ENCODE data around the gene CNTNAP2.

The CNTNAP2 gene

GRCh38 chr7:147251751-147252325 lies 1135.2 kb downstream of the CNTNAP2 start:
- Histone ChIP-seq H3K56ac (ENCODE audit: low read length) (no peak overlapping the region), H3K79me1 (ENCODE audit: low read length) (no peaks in the 10 kb centered on the region), H2BK120ac (ENCODE audit: low read depth, low read length) (no peak overlapping the region), H3K4ac (ENCODE audit: low read depth, low read length) (no peak overlapping the region), H2BK5ac (ENCODE audit: low read length) (no peak overlapping the region), H3K36me3 (ENCODE audit: control insufficient read depth, insufficient read depth, low read length) (no peaks in the 10 kb centered on the region), H4K8ac (ENCODE audit: low read depth, low read length) (no peak overlapping the region), H3K27me3 (ENCODE audit: insufficient read depth, low read length, poor library complexity) (no peaks in the 10 kb centered on the region), H3K18ac (ENCODE audit: low read length) (no peak overlapping the region), H4K5ac (ENCODE audit: low read length) (no peak overlapping the region), H3K27ac (ENCODE audit: low read depth, low read length) (no peak overlapping the region), H3K4me2 (ENCODE audit: low read length) (no peak overlapping the region), H2AK5ac (ENCODE audit: low read length) (no peak overlapping the region), H3K23ac (ENCODE audit: low read length) (no peak overlapping the region), H2BK15ac (replicated peaks; ENCODE audit: low read depth) (no peak overlapping the region), H3K79me2 (ENCODE audit: control insufficient read depth, insufficient read depth, low read length) (no peaks in the 10 kb centered on the region), H3K4me3 (ENCODE audit: low read length) (no peak overlapping the region), H3K9ac (ENCODE audit: low read length) (no peak overlapping the region), H3K4me1 (ENCODE audit: control insufficient read depth, low read depth, low read length) (no peaks in the 10 kb centered on the region)
- DNase-seq = no peak
- no CpG with 5 or more reads among the region's 1 CpG for WGBS (ENCODE audit: extremely low coverage, insufficient coverage, low lambda C conversion rate)

- H3K4ac ChIP-seq (ENCODE audit: low read depth, low read length) = no peak overlapping the region
- no peaks in the 10 kb centered on the region for H3K36me3 ChIP-seq (ENCODE audit: control insufficient read depth, insufficient read depth, low read length)
- H2BK120ac ChIP-seq (ENCODE audit: low read depth, low read length) = no peak overlapping the region
- H3K4me1 ChIP-seq (ENCODE audit: control insufficient read depth, low read depth, low read length) = no peaks in the 10 kb centered on the region
- no peaks in the 10 kb centered on the region for H3K79me1 ChIP-seq (ENCODE audit: low read length)
- no CpG with 5 or more reads among the region's 1 CpG for WGBS (ENCODE audit: extremely low coverage, insufficient coverage, low lambda C conversion rate)
- H3K27me3 ChIP-seq (ENCODE audit: insufficient read depth, low read length, poor library complexity) = no peaks in the 10 kb centered on the region
- H3K79me2 ChIP-seq (ENCODE audit: control insufficient read depth, insufficient read depth, low read length) = no peaks in the 10 kb centered on the region
- no peak overlapping the region for H4K5ac ChIP-seq (ENCODE audit: low read length)
- H2BK15ac ChIP-seq (replicated peaks; ENCODE audit: low read depth) = no peak overlapping the region
- no peak overlapping the region for H3K4me2 ChIP-seq (ENCODE audit: low read length)
- H3K4me3 ChIP-seq (ENCODE audit: low read length) = no peak overlapping the region
- no peak overlapping the region for H3K27ac ChIP-seq (ENCODE audit: low read depth, low read length)
- no peak overlapping the region for H3K23ac ChIP-seq (ENCODE audit: low read length)
- no peak overlapping the region for H4K8ac ChIP-seq (ENCODE audit: low read depth, low read length)
- no peak overlapping the region for H2AK5ac ChIP-seq (ENCODE audit: low read length)
- H2BK5ac ChIP-seq (ENCODE audit: low read length) = no peak overlapping the region
- H3K18ac ChIP-seq (ENCODE audit: low read length) = no peak overlapping the region
- no peak overlapping the region for H3K9ac ChIP-seq (ENCODE audit: low read length)
- DNase-seq = no peak
- no peak overlapping the region for H3K56ac ChIP-seq (ENCODE audit: low read length)
Measured at GRCh38 chr7:147261693-147262092, 1145.1 kb downstream of the CNTNAP2 start.

GRCh38 chr7:147265528-147265927 lies 1148.9 kb downstream of the CNTNAP2 start:
- H4K5ac ChIP-seq (ENCODE audit: low read length) = no peak overlapping the region
- no peaks in the 10 kb centered on the region for H3K27me3 ChIP-seq (ENCODE audit: insufficient read depth, low read length, poor library complexity)
- H3K36me3 ChIP-seq (ENCODE audit: control insufficient read depth, insufficient read depth, low read length) = no peaks in the 10 kb centered on the region
- H2AK5ac ChIP-seq (ENCODE audit: low read length) = no peak overlapping the region
- DNase-seq = no peak
- no peak overlapping the region for H4K8ac ChIP-seq (ENCODE audit: low read depth, low read length)
- H3K4me3 ChIP-seq (ENCODE audit: low read length) = no peak overlapping the region
- no peak overlapping the region for H3K4me2 ChIP-seq (ENCODE audit: low read length)
- H3K79me1 ChIP-seq (ENCODE audit: low read length) = no peaks in the 10 kb centered on the region
- no peak overlapping the region for H2BK120ac ChIP-seq (ENCODE audit: low read depth, low read length)
- no peak overlapping the region for H3K4ac ChIP-seq (ENCODE audit: low read depth, low read length)
- WGBS (ENCODE audit: extremely low coverage, insufficient coverage, low lambda C conversion rate) = no CpG with 5 or more reads among the region's 8 CpGs
- H2BK5ac ChIP-seq (ENCODE audit: low read length) = no peak overlapping the region
- H3K9ac ChIP-seq (ENCODE audit: low read length) = no peak overlapping the region
- H3K27ac ChIP-seq (ENCODE audit: low read depth, low read length) = no peak overlapping the region
- no peaks in the 10 kb centered on the region for H3K4me1 ChIP-seq (ENCODE audit: control insufficient read depth, low read depth, low read length)
- no peaks in the 10 kb centered on the region for H3K79me2 ChIP-seq (ENCODE audit: control insufficient read depth, insufficient read depth, low read length)
- no peak overlapping the region for H3K18ac ChIP-seq (ENCODE audit: low read length)
- H2BK15ac ChIP-seq (replicated peaks; ENCODE audit: low read depth) = no peak overlapping the region
- no peak overlapping the region for H3K56ac ChIP-seq (ENCODE audit: low read length)
- no peak overlapping the region for H3K23ac ChIP-seq (ENCODE audit: low read length)

- Histone ChIP-seq H3K27me3 (ENCODE audit: insufficient read depth, low read length, poor library complexity) (no peaks in the 10 kb centered on the region), H2BK15ac (replicated peaks; ENCODE audit: low read depth) (no peak overlapping the region), H3K36me3 (ENCODE audit: control insufficient read depth, insufficient read depth, low read length) (no peaks in the 10 kb centered on the region), H2AK5ac (ENCODE audit: low read length) (no peak overlapping the region), H3K4ac (ENCODE audit: low read depth, low read length) (no peak overlapping the region), H3K79me2 (ENCODE audit: control insufficient read depth, insufficient read depth, low read length) (no peaks in the 10 kb centered on the region), H3K9ac (ENCODE audit: low read length) (no peak overlapping the region), H4K8ac (ENCODE audit: low read depth, low read length) (no peak overlapping the region), H3K4me1 (ENCODE audit: control insufficient read depth, low read depth, low read length) (no peaks in the 10 kb centered on the region), H3K23ac (ENCODE audit: low read length) (no peak overlapping the region), H4K5ac (ENCODE audit: low read length) (no peak overlapping the region), H3K4me2 (ENCODE audit: low read length) (no peak overlapping the region), H3K27ac (ENCODE audit: low read depth, low read length) (no peak overlapping the region), H3K56ac (ENCODE audit: low read length) (no peak overlapping the region), H3K4me3 (ENCODE audit: low read length) (no peak overlapping the region), H3K79me1 (ENCODE audit: low read length) (no peaks in the 10 kb centered on the region), H2BK120ac (ENCODE audit: low read depth, low read length) (no peak overlapping the region), H3K18ac (ENCODE audit: low read length) (no peak overlapping the region), H2BK5ac (ENCODE audit: low read length) (no peak overlapping the region)
- no CpG with 5 or more reads among the region's 1 CpG for WGBS (ENCODE audit: extremely low coverage, insufficient coverage, low lambda C conversion rate)
- DNase-seq = no peak
Measured at GRCh38 chr7:147276106-147276505, 1159.5 kb downstream of the CNTNAP2 start.

GRCh38 chr7:147276783-147277370 lies 1160.3 kb downstream of the CNTNAP2 start:
- Histone ChIP-seq H2BK5ac (ENCODE audit: low read length) (no peak overlapping the region), H3K4me2 (ENCODE audit: low read length) (no peak overlapping the region), H4K5ac (ENCODE audit: low read length) (no peak overlapping the region), H2BK15ac (replicated peaks; ENCODE audit: low read depth) (no peak overlapping the region), H3K36me3 (ENCODE audit: control insufficient read depth, insufficient read depth, low read length) (no peaks in the 10 kb centered on the region), H3K27me3 (ENCODE audit: insufficient read depth, low read length, poor library complexity) (no peaks in the 10 kb centered on the region), H4K8ac (ENCODE audit: low read depth, low read length) (no peak overlapping the region), H2AK5ac (ENCODE audit: low read length) (no peak overlapping the region), H3K56ac (ENCODE audit: low read length) (no peak overlapping the region), H3K4ac (ENCODE audit: low read depth, low read length) (no peak overlapping the region), H3K4me3 (ENCODE audit: low read length) (no peak overlapping the region), H3K18ac (ENCODE audit: low read length) (no peak overlapping the region), H3K23ac (ENCODE audit: low read length) (no peak overlapping the region), H3K9ac (ENCODE audit: low read length) (no peak overlapping the region), H3K27ac (ENCODE audit: low read depth, low read length) (no peak overlapping the region), H3K4me1 (ENCODE audit: control insufficient read depth, low read depth, low read length) (no peaks in the 10 kb centered on the region), H2BK120ac (ENCODE audit: low read depth, low read length) (no peak overlapping the region), H3K79me1 (ENCODE audit: low read length) (no peaks in the 10 kb centered on the region), H3K79me2 (ENCODE audit: control insufficient read depth, insufficient read depth, low read length) (no peaks in the 10 kb centered on the region)
- no peak for DNase-seq
- no CpG with 5 or more reads among the region's 6 CpGs for whole genome bisulfite sequencing (ENCODE audit: extremely low coverage, insufficient coverage, low lambda C conversion rate)

GRCh38 chr7:147279514-147279913 lies 1162.9 kb downstream of the CNTNAP2 start:
- H2BK120ac ChIP-seq (ENCODE audit: low read depth, low read length) = no peak overlapping the region
- no peak for DNase-seq
- no peaks in the 10 kb centered on the region for H3K36me3 ChIP-seq (ENCODE audit: control insufficient read depth, insufficient read depth, low read length)

More at GRCh38 chr7:147279514-147279913, 1162.9 kb downstream of the CNTNAP2 start:
- Histone ChIP-seq H3K4me2 (ENCODE audit: low read length) (no peak overlapping the region), H3K9ac (ENCODE audit: low read length) (no peak overlapping the region), H3K4ac (ENCODE audit: low read depth, low read length) (no peak overlapping the region), H3K4me3 (ENCODE audit: low read length) (no peak overlapping the region), H4K8ac (ENCODE audit: low read depth, low read length) (no peak overlapping the region), H2BK15ac (replicated peaks; ENCODE audit: low read depth) (no peak overlapping the region), H2AK5ac (ENCODE audit: low read length) (no peak overlapping the region), H3K56ac (ENCODE audit: low read length) (no peak overlapping the region), H3K79me2 (ENCODE audit: control insufficient read depth, insufficient read depth, low read length) (no peaks in the 10 kb centered on the region), H3K27ac (ENCODE audit: low read depth, low read length) (no peak overlapping the region), H2BK5ac (ENCODE audit: low read length) (no peak overlapping the region), H3K4me1 (ENCODE audit: control insufficient read depth, low read depth, low read length) (no peaks in the 10 kb centered on the region), H3K79me1 (ENCODE audit: low read length) (no peaks in the 10 kb centered on the region), H3K18ac (ENCODE audit: low read length) (no peak overlapping the region), H3K27me3 (ENCODE audit: insufficient read depth, low read length, poor library complexity) (no peaks in the 10 kb centered on the region), H3K23ac (ENCODE audit: low read length) (no peak overlapping the region), H4K5ac (ENCODE audit: low read length) (no peak overlapping the region)
- WGBS (ENCODE audit: extremely low coverage, insufficient coverage, low lambda C conversion rate) = no CpG with 5 or more reads among the region's 4 CpGs
